Endothelial cell of umbilical vein (primary cell): ENCODE measurements around the gene TMPRSS3. TPM values are rescaled to one million over a fixed set of nuclear protein-coding genes. Genes with fewer than 3 reads are reported as not detected.

Experiments
- BruUV-seq: library from RNA; stranded (reverse); fragments of 400-500 nt; replicated peaks from 2 replicates; lab custom pipeline; 2021; lab: Mats Ljungman, UMichigan
- CTCF ChIA-PET: fragments of 300-600, 350-600 bp; sonication (Branson Sonifier 250); formaldehyde crosslinking; loops from one replicate; lab custom pipeline; 2021; ENCODE audit warnings: antibody characterized with exemption, inconsistent platforms; lab: Charles Lee
- POLR2A ChIA-PET: fragments of 300-600, 350-600 bp; sonication (Branson Sonifier 250); formaldehyde crosslinking; loops from one replicate; lab custom pipeline; 2021; ENCODE audit warnings: antibody characterized with exemption, inconsistent platforms; lab: Charles Lee
- DNase-seq: peaks from one replicate; pipeline ENCODE4 v3.0.0-alpha.2; 2011; ENCODE audit warnings: low read depth, low spot score
- FAIRE-seq: peaks from 2 replicates; lab custom pipeline; 2011; peaks lifted over from hg19 to GRCh38; lab: Jason Lieb, UNC
- H2AFZ ChIP-seq: 2 replicates; pipeline ENCODE4 v1.6.0; 2012; ENCODE audit warnings: low read depth, low read length, control low read depth, inconsistent platforms
- H3K27ac ChIP-seq: 2 replicates; pipeline ENCODE4 v1.5.1; 2011; ENCODE audit warnings: low read depth, mild to moderate bottlenecking, control low read depth, low read length, moderate library complexity; ENCODE audit not compliant: insufficient read depth
- H3K27me3 ChIP-seq, 2 experiments: 2 replicates each; pipeline versions ENCODE4 v1.6.0 to v1.6.1; 2011; ENCODE audit warnings: low read length in 2 of 2, mixed read lengths in 1 of 2; ENCODE audit not compliant: control insufficient read depth in 2 of 2, insufficient read depth in 2 of 2
- H3K36me3 ChIP-seq, 2 experiments: 2 replicates in 1 of 2; 3 replicates in 1 of 2; pipeline ENCODE4 v1.5.1; 2011; ENCODE audit warnings: low read length in 2 of 2, mild to moderate bottlenecking in 1 of 2, moderate library complexity in 1 of 2; ENCODE audit not compliant: control insufficient read depth in 2 of 2, insufficient read depth in 2 of 2; ENCODE audit errors: extremely low read depth in 1 of 2
- H3K4me1 ChIP-seq: 3 replicates; pipeline ENCODE4 v1.5.1; 2011; ENCODE audit warnings: mild to moderate bottlenecking, low read length; ENCODE audit not compliant: control insufficient read depth, insufficient read depth; ENCODE audit errors: extremely low read depth
- H3K4me2 ChIP-seq: 2 replicates; pipeline ENCODE4 v1.6.1; 2011; ENCODE audit warnings: low read length, control low read depth, mixed read lengths; ENCODE audit not compliant: insufficient read depth
- H3K4me3 ChIP-seq, 3 experiments: fragments of 200-600 bp in 1 of 3; sonication (generic), shearing (Covaris generic) in 1 of 3; replicated peaks in 1 of 3; 2 replicates each; pipeline ENCODE4 v1.5.1; 2011 to 2016; ENCODE audit warnings: control low read depth in 3 of 3, low read length in 3 of 3, mild to moderate bottlenecking in 2 of 3, inconsistent platforms in 1 of 3, low read depth in 1 of 3, moderate library complexity in 1 of 3; ENCODE audit not compliant: insufficient read depth in 1 of 3
- H3K79me2 ChIP-seq: 2 replicates; pipeline ENCODE4 v1.6.0; 2012; ENCODE audit warnings: low read length, inconsistent platforms; ENCODE audit not compliant: control insufficient read depth, insufficient read depth
- H3K9ac ChIP-seq: replicated peaks from 2 replicates; pipeline ENCODE3; 2011; ENCODE audit warnings: low read length, control low read depth; ENCODE audit not compliant: insufficient read depth; ENCODE audit errors: extremely low read depth
- H3K9me1 ChIP-seq: replicated peaks from 3 replicates; pipeline ENCODE4 v1.6.0; 2011; ENCODE audit warnings: mild to moderate bottlenecking, low read length; ENCODE audit not compliant: control insufficient read depth, insufficient read depth; ENCODE audit errors: extremely low read depth
- H3K9me3 ChIP-seq: replicated peaks from 2 replicates; pipeline ENCODE4 v1.5.1; 2012; ENCODE audit warnings: low read length, inconsistent platforms; ENCODE audit not compliant: control insufficient read depth, insufficient read depth
- H4K20me1 ChIP-seq: replicated peaks from 2 replicates; pipeline ENCODE3; 2011; ENCODE audit warnings: mild to moderate bottlenecking, low read length; ENCODE audit not compliant: control insufficient read depth, insufficient read depth; ENCODE audit errors: extremely low read depth
- CTCF ChIP-seq, 2 donors: IDR thresholded peaks; 1 replicate in 1 of 2; 2 replicates in 1 of 2; pipeline ENCODE4 v1.5.1; 2011; ENCODE audit warnings: low read length in 2 of 2, mild to moderate bottlenecking in 2 of 2, moderate library complexity in 2 of 2, control low read depth in 1 of 2, inconsistent platforms in 1 of 2, low read depth in 1 of 2; ENCODE audit not compliant: insufficient read depth in 1 of 2; ENCODE audit errors: extremely low read depth in 1 of 2
- FOS ChIP-seq: IDR thresholded peaks from 2 replicates; pipeline ENCODE4 v1.6.1; 2011; ENCODE audit warnings: mild to moderate bottlenecking, low read length, moderate library complexity, borderline replicate concordance; ENCODE audit not compliant: insufficient read depth
- GATA2 ChIP-seq: IDR thresholded peaks from 2 replicates; pipeline ENCODE4 v1.7.0; 2011; ENCODE audit warnings: low read depth, mild to moderate bottlenecking, moderate library complexity, mixed read lengths, low read length; ENCODE audit not compliant: insufficient read length, insufficient read depth
- JUN ChIP-seq: IDR thresholded peaks from 2 replicates; pipeline ENCODE4 v1.6.1; 2011; ENCODE audit warnings: borderline replicate concordance, low read depth; ENCODE audit not compliant: insufficient read length, insufficient read depth
- MAX ChIP-seq: IDR thresholded peaks from 2 replicates; pipeline ENCODE4 v1.6.1; 2011; ENCODE audit not compliant: insufficient read depth, insufficient read length
- MYC ChIP-seq: IDR thresholded peaks from one replicate; pipeline ENCODE4 v1.6.1; 2011; ENCODE audit warnings: mild to moderate bottlenecking, low read depth, low read length
- POLR2A ChIP-seq: IDR thresholded peaks from 2 replicates; pipeline ENCODE4 v1.6.1; 2012; ENCODE audit warnings: low read depth, mild to moderate bottlenecking, control low read depth, low read length
- POLR2AphosphoS5 ChIP-seq: IDR thresholded peaks from 2 replicates; pipeline ENCODE4 v1.6.1; 2012; ENCODE audit warnings: low read depth, mild to moderate bottlenecking, control low read depth, low read length, moderate library complexity; ENCODE audit not compliant: insufficient read depth
- dilution Hi-C: fragments of 300-500 bp; cut with MboI; formaldehyde crosslinking; loops from one replicate; pipeline ENCODE4 v1.15.0; 2019; ENCODE audit warnings: low sequenced_read_pairs; ENCODE audit not compliant: extremely low pct_ligation_motif_present
- intact Hi-C: fragments of 100-400 bp; cut with micrococcal nuclease; formaldehyde crosslinking; loops from one replicate; pipeline ENCODE4 v1.10.0; 2022
- polyA plus RNA-seq, 4 experiments: library from polyadenylated mRNA; depleted of rRNA in 3 of 4; stranded (reverse) in 3 of 4; unstranded in 1 of 4; fragments of >200 nt; gene quantifications; 2 replicates each; pipeline versions ENCODE4 v1.2.1 to v1.2.3, GENCODE V29; 2011 to 2012; ENCODE audit warnings: missing spikeins in 1 of 4
- total RNA-seq: library from RNA; stranded (reverse); gene quantifications from 2 replicates; pipeline ENCODE4 v1.2.3, GENCODE V29; 2021

Gene TMPRSS3
- total and polyA plus RNA-seq, 2 donors (not counting 3 experiments of a cell fraction or from before 2014, with no cell fraction given), result not detected

- ChIA-PET CTCF (interaction anchor here (1.2 kb wide), 1 partner anchor 20 kb away, joined by 3 read pairs; no protein-coding TSS in a partner anchor), POLR2A (no interaction called here)
- no peaks in the 10 kb centered on the region for H3K9me1 ChIP-seq
- H3K9ac ChIP-seq, result no peak overlapping the region
- no peak overlapping the region for H2AFZ ChIP-seq
- dilution Hi-C loops (no loop called here), intact Hi-C loops (no loop called here)
- H4K20me1 ChIP-seq, result no peaks in the 10 kb centered on the region
- no peaks in the 10 kb centered on the region for H3K4me1 ChIP-seq
- peaks cover 0 to 1% of the 10 kb centered on the region in 2 experiments for H3K27me3 ChIP-seq
- FAIRE-seq (no peak), DNase-seq (no peak)
- no peaks in the 10 kb centered on the region for H3K79me2 ChIP-seq
- H3K36me3 ChIP-seq, result no peaks in the 10 kb centered on the region
- no peak overlapping the region for H3K4me2 ChIP-seq
- no peak overlapping the region for H3K27ac ChIP-seq
- no peak overlapping the region for H3K4me3 ChIP-seq
- H3K9me3 ChIP-seq, result no peaks in the 10 kb centered on the region
- no TSS peak for BruUV-seq
- TF ChIP-seq FOS (no peak), POLR2A (no peak), CTCF (IDR thresholded peaks at IDR 0.05; ENCODE audit: extremely low read depth in 1 of 2, insufficient read depth in 1 of 2, low read depth in 1 of 2, low read length in 2 of 2) (no peak), MYC (no peak)
Measured at GRCh38 chr21:42357307-42357706, 38.5 kb downstream of the TMPRSS3 start.

- no peak overlapping the region for H2AFZ ChIP-seq
- peaks cover 0 to 1% of the 10 kb centered on the region in 2 experiments for H3K27me3 ChIP-seq
- H3K27ac ChIP-seq, result no peak overlapping the region
- TF ChIP-seq GATA2 (no peak), POLR2AphosphoS5 (no peak), CTCF (IDR thresholded peaks at IDR 0.05; ENCODE audit: extremely low read depth in 1 of 2, insufficient read depth in 1 of 2, low read depth in 1 of 2, low read length in 2 of 2) (no peak), JUN (no peak), MAX (no peak), POLR2A (no peak), MYC (no peak)
- no peaks in the 10 kb centered on the region for H3K9me1 ChIP-seq
- FAIRE-seq (no peak), DNase-seq (no peak)
- no peak overlapping the region for H3K4me3 ChIP-seq
- POLR2A ChIA-PET, result no interaction called here
- no peaks in the 10 kb centered on the region for H3K9me3 ChIP-seq
- no peaks in the 10 kb centered on the region for H3K36me3 ChIP-seq
- H3K79me2 ChIP-seq, result no peaks in the 10 kb centered on the region
- no peaks in the 10 kb centered on the region for H4K20me1 ChIP-seq
- no peaks in the 10 kb centered on the region for H3K4me1 ChIP-seq
- no peak overlapping the region for H3K9ac ChIP-seq
- intact Hi-C loops, result no loop called here
- dilution Hi-C loops, result no loop called here
- BruUV-seq, result no TSS peak
- H3K4me2 ChIP-seq, result no peak overlapping the region
- CTCF ChIA-PET, result interaction anchor here (1.2 kb wide), 1 partner anchor 19 kb away, joined by 3 read pairs; no protein-coding TSS in a partner anchor
Measured at GRCh38 chr21:42356650-42357049, 39.2 kb downstream of the TMPRSS3 start.
